Activated CD4-positive, alpha-beta T cell treated with anti-CD3 and anti-CD28 coated beads, Interleukin-2, Interleukin-6, amounts not matched to agents 100 ng/mL and 50 ng/mL, durations not matched to agents 16 hours and 8 hours (primary cell): Measurements from ENCODE around the gene RYR2.
"Not testable (repeated sequence)": the region's sequence is repeated elsewhere in the genome, so short reads cannot be mapped to it uniquely, and the experiment has no call there.

Source experiments
- DNase-seq: peaks from one replicate; pipeline ENCODE4 v3.0.0-alpha.2; 2020

The RYR2 gene

DNA sequence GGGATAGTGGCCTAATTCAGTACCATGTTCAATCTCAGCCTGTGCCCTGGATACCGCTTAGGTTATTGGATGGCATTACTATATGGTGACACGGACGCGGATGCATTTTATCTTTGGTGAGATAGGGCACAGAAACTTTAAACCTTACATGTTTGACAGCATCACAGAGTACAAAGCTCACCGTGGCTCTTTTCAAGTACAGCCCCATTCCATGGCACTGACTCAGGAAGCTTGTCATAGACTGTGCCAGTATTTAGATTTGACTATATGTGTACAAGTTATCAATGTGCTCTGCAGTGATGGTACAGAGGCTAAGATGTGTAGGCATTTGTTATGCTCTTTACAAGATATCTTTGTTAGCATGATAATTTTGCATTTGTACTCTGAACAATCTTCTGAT, 169.0 kb downstream of the RYR2 start:
- no peak for DNase-seq

DNA sequence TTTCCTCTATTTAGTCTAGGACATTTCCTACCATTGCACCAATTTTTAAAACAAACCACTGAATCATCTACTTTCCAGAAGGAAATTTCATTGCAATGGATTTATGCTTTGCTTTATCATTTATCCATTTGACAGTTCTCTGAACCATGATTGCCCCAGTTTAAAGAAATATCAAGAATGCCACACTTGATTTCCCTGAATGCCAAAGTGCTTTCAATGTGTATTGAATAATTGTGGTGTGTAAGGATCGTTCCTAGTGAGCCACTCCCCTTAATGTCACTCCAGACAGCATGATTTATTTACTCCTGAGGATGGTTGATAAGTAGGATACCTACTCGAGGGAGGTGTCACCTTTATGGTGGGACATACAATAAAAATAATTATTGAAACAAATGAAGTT, 169.6 kb downstream of the RYR2 start:
- no peak for DNase-seq

DNA sequence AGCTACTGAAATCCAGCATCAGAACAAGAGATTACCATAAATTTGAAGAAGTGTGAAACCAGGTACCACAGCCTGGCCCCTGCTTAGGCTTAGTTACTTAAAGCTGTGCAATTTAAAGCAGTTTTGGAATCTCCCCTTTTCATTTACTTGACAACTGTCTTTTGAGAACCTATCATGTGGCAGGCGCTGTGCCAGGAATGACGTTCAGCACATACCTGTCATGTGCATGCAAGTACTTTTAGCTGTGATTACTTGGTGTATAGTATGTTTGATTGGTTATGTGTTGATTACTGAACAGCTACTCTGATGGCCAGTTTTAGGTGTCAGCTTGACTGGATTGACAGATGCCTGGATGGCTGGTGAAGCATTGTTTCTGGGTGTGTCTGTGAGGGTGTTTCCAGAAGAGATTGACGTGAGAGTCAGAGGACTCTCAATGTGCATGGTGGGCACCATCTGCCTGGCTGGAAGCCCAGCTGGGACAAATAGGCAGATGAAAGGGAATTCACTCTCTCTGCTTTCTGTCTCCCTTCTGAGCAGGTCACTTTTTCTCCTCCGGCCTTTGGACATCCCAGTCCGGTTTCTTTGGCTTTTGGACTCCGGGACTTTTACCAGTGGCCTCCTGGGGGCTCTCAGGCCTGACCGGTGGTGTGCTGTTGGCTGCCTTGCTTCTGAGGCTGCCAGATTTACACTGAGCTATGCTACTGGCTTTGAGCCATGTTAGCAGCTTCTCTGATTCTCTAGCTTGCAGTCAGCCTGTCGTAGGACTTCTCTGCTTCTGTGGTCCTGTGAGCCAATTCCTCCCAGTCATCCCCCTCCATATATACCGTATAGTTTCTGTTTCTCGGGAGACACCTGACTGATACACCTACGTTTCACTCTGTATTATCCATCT, 178.0 kb downstream of the RYR2 start:
- DNase-seq: no peak

DNA sequence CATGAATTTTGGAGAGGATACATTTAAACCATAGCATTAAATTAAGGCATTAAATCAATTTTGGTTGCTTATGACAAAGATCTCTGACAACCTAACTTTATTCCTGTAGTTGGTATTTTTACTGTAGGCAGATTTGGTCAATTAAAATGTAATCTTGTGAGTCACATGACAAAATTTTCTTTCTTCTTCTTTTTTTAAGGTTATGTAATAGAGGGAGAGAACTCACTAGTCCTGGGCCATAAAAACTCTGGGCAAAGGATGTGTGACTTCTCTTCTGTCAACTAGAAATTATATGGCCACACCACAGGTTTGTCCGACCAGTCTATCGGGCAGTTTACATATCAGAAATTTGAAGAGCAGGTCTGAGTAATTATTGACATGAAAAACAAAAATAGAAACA, 181.4 kb downstream of the RYR2 start:
- no peak for DNase-seq

DNA sequence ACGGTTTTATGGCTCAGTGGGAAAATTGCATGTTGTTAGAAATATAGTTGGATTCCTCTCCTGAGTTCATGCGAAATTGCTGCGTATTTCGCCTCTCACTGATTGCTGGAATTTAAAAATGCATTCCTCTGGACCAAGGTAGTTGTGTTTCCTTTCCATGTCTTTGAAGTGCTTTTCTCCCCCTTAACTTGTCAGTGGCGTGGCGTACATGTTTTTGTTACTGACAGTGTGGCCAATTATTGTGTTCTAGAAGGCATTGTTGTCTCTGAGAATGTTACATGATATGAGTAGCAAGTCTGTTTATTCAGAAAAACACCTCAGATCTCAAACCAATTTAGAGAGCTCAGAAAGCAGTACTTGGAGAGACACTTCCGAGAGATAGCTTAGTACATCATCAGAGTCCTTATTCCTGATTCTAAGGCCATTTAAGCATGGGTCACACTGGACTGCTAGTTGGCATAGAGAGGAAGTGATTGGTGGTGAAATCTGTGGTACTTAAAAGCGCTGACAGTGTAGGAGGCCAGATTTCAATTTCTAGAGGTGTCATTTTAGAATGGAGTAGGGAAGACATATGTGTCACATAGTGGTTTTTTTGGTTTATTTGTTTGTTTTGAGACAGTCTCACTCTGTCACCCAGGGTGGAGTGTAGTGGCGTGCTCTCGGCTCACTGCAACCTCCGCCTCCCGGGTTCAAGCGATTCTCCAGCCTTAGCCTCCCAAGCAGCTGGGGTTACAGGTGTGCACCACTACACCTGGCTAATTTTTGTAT, 184.4 kb downstream of the RYR2 start:
- DNase-seq: no peak

DNA sequence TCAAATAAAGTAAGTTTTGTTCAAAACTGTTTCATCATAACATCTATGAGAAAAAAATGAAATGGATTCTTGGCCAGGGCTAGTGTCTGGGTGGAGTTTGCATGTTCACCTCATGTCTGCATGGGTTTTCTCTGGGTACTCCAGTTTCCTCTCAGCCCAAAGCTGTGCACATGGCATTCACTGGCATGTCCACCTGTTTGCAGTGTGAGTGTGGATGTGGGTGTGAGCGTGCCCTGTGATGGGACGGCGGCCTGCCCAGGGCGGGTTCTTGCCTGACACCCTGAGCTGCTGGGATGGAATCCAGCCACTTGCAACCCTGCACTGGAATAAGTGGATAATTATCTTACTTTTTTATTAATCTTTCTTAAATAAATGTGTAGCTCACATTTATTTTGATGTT, 185.5 kb downstream of the RYR2 start:
- DNase-seq: no peak

DNA sequence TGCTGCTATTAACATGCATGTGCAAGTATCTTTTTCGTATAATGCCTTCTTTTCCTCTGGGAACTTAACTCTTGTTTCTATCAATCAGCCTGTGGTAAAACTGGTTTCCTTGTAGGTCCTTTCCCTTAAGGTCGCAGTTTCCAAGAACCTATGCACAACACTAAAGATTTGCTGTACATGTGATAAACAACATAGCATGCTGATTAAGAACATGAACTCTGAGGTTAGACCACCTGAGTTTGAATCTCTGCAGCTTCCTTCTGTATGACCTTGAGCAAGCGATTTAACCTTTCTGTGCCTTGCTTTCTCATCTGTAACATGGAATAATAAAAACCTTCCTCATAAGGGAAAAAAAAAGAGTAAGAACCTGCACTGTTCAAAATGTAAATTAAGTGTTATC, 186.4 kb downstream of the RYR2 start:
- peak; percentile 32 for DNase-seq

DNA sequence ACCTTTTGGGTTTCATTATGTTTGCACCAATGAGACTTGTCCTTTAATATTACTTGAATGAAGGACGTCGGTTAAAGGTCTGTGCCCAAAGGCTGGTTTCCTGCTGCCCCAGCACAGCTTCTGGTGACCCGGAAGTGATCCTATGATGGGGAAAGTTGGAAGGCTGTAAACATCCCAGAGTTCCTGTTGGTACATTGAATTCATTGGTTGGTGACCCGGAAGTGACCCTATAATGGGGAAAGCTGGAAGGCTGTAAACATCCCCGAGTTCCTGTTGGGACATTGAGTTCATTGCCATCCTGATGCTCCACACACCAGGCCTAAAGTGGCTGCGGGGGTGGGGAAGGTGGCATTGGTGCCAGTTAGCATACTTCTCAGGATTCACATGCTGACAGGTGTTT, 187.3 kb downstream of the RYR2 start:
- no peak for DNase-seq

DNA sequence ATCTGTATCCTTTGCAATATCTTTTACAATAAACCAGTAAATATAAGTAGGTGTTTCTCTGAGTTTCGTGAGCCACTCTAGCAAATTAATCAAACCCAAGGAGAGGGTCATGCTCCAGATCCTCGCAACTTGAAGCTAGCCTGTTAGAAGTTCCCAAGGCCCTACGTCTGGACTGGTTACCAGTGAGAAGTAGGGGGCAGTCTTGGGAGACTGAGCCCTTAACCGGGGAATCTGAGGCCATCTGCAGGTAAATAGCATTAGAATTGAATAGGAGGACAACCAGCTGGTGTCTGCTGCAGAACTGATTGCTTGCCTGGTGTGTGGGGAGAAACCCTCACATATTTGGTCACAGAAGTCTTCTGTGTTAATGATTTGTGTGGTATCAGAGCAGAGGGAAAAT, 190.5 kb downstream of the RYR2 start:
- DNase-seq: no peak

DNA sequence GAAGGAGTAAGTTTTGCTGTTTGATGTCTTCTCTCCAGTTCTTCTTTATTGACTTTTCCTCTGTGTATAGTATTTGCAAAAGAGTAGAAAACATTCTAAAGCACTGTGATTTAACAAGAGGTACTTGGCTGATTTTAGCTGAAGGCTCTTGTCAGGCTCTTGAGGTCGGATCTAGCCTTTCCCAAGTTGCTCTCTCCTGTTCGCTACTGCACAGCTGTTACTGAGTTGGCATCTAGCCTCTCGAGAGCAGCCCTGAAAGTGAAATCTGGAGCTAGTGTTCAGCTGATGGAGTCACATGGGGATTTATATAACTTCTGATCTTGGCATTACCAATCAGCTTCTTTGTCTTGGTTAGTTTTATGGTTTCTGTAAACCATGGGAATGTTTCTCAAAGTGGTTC, 193.1 kb downstream of the RYR2 start:
- no peak for DNase-seq

DNA sequence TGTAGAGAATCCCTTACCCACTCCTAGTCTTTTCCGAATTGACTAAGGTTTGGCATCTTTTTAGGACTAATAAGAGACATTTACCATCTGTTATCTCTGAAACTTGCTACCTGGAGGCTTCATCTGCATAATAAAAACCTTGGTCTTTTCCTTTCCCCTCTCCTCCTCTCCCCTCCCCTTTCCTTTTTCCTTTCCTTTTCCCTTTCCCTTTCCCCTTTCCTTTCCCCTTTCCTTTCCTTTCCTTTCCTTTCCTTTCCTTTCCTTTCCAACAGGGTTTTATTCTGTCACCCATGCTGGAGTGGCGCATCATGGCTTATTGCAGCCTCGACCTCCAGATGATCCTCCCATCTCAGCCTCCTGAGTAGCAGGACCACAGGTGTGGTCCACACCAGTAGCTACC, 195.7 kb downstream of the RYR2 start:
- no peak for DNase-seq

DNA sequence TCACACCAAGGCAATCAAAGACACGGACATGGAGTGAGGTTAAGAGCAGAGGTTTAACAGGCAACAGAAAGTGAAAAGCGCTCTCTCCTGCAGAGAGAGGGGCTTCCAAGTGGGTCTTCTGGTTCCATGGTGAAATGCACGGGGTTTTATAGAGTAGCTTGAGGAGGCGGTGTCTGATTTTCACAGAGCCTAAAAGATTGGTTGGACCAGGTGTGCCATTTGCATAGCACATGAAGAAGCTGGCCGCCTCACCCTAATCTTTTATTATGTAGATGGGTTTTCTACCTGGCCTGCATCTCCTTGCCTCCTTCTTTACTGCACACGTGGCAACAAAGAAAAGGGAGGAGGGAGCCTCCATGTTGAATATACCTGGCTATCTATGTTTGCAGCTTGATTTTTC, 197.3 kb downstream of the RYR2 start:
- no peak for DNase-seq

DNA sequence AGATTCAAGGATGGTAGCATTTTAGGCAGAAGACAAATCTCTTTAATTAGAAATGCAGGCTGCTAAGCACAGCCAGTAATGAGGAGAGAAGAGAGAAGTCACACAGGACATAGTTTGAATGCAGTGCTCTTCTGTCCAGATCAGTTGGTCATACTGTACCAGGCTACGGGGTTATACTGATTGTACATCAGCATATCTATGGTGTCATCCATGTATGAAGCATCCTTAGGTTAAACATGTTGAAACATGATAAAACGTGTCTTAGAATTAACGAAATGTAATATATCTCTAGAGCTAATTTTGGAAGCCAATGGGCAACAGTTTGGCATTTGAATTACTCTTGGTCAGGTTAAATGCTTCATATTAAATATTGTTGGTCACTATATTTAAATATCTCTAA, 199.1 kb downstream of the RYR2 start:
- no peak for DNase-seq

DNA sequence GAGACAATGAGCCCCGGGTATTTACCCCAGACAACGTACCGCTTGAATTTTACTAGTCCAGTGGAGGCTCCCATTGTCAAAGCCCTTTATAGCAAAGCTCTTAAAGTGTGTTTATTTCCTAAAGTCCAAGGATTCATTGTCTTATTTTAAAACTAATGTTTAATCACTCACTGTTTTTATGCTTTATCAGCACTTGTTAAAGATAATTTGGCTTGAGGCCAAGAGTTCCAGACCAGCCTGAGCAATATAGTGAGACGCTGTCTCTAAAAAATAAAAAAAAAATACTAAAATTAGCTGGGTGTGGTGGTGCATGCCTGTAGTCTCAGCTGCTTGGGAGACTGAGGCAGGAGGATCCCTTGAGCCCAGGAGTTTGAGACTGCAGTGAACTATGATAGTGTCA, 202.8 kb downstream of the RYR2 start:
- DNase-seq: no peak

DNA sequence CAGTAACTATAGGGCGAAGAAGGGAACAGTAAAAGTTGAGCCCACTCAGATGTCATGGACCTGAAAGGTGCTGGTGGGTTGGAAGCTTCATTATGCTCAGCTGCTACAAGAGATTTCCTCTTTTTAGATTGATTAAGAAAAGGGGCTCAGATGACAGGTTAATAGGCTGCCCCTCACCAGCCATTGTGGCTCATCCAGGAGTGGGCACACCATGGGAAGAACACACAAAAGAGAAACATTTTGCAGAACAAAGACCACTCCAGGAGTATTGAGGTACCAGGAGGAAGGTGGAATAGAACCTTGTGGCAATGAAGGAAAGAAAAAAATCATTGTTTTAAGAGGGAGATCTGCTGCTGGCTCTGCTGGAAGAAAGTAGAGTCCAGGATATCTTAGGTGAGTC, 205.5 kb downstream of the RYR2 start:
- no peak for DNase-seq

DNA sequence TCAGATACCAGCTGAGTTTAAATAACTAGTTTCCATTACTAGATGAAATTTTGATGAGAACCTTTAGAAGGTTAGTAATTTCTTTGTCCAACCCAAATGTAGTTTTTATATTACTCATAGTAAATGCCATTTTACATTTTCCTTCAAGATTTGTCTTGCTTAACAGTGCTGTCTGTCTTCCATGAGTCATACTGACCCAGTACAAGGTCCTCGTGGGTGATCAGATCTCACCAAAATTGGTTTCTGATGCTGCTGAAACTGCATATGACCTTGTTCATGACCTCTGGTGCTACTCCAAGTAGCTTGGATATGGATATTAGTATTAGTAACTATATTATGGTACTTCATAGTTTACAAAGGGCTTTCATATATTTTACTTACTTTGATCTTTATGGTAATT, 207.1 kb downstream of the RYR2 start:
- peak; percentile 23 for DNase-seq

DNA sequence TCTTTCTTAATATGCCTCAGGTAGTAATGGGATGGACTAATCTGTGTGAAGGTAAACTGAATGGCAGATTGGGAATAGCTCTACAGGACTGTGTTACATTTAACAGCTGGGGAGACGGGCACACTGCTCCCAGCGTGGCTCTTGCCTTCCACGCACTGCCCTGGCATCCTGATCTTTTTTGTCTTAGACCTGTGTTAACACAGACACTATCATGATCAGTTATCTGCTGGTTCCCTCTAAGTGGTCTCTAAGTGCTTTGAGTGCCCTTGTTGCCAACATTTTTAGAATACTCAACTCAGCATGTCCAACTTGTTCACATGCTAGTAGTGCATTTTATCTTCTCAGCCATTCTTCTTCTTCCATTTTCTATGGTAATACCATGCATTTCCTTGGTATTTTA, 208.1 kb downstream of the RYR2 start:
- no peak for DNase-seq

DNA sequence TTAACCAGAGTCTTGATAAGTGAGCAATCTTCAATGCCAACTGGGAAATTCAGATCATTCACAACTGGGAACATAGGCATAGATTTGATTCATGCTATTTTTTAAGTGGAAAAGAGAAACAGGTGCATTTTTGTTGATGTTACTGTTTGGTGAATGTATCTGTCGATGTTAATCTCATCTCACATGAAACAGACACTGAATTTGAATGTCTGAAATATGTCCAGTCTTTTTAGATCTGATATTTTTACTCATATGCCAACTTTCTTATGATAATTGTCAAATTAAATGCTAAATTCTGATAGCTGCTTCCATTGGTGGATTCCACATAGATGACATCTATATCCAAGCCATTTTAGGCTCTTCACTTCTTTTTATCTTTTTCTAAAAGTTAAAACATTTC, 213.1 kb downstream of the RYR2 start:
- DNase-seq: no peak

DNA sequence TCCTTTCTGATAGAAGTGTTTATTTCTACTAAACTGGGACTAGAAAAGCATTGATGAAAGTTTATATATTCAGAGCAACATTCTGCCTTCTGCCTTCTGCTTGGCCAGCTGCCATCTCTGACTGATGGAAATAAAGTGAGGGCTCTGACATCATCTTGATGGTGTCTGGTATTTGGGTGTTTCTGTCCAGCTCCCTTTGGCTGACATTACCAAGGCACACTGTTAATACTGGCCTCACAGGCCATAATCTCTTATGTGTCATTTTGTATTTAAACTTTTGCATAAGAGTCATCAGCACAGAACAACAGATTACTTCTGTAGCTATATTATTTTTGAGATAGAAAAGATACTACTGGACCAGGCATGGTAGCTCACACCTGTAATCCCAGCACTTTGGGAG, 216.9 kb downstream of the RYR2 start:
- DNase-seq: no peak

DNA sequence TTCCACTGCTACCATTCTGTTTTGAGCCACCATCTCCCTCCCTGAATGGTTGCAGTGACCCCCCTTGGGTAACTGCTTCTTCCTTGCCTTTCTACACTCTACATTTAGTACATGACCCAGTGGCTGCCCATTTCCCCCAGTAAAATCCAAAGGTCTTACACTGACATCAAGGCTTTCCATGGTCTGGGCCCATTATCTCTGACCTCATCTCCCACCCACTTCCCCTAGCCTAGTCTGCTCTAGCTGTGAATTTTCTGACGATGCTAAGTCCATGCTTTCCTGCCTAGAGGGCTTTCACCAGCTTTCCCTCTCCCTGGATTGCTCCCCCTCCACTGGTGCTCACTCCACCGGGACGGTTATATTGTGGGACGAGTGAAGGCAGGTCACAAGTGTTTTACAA, 219.2 kb downstream of the RYR2 start:
- no peak for DNase-seq

DNA sequence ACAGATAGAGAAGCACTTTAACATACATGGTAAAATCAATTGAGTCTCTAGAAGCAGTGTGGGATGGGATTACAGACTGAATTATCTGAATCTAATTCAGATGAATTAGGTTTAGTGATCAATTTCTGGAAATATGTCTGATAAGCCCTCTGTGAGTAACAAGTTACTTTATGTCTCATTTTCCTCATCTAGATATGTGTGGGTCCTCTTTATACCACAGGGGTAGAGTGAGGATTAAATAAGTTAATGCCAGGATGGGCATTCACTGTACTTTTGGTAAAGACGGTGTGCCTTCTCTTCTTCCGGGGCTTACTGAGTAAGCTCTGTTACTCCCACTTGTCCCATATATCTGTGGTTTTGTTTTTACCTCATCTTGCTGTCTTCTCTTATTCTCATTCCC, 225.8 kb downstream of the RYR2 start:
- peak; percentile 3 for DNase-seq

DNA sequence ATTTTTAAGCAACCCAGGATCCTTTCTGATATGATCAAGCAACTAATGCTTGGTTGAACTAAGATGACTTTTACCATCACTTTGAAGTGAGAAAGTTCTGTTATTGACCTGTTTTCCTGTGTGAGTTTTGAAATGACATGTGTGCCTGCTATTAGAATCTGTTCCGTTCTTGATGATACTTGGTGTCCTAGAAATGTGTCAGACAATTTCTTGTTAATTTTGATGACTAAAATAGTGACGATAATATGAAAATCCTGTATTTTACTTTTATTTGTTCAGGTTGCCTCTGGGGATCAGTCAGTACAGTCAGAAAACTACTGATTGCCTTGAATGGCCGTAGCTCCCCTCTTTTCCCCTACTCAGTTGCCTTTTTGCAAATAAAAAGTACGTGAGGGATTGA, 228.0 kb downstream of the RYR2 start:
- DNase-seq: peak; percentile 74

DNA sequence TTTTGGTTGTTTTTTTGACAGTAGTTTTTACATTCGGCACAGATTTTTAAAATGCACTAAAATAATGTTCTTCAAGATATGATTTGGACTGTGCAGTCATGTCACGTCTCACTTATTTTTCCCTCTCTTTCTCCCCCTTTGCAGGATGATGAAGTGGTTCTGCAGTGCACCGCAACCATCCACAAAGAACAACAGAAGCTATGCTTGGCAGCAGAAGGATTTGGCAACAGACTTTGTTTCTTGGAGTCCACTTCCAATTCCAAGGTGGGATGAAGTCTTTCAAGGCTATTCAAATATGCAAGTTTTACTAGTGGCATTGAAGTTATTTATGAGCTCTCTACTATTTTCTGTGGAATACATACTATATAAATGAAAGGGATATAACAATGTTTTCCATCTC, 228.4 kb downstream of the RYR2 start:
- DNase-seq: no peak

DNA sequence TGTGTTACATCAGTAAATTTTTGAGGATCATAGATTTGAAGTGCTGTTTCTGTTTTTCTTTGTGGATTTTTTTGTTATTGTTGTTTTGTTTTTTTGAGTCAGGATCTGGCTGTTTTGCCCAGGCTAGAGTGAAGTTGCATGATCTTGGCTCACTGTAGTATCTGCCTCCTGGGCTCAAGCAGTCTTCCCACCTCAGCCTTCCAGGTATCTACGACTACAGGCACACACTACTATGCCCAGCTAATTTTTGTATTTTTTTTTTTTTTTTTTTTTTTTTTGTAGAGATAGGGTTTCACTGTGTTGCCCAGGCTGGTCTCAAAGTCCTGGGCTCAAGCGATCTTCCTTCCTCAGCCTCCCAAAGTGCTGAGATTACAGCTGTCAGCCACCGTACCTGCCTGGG, 236.0 kb downstream of the RYR2 start:
- not testable (repeated sequence) for DNase-seq

DNA sequence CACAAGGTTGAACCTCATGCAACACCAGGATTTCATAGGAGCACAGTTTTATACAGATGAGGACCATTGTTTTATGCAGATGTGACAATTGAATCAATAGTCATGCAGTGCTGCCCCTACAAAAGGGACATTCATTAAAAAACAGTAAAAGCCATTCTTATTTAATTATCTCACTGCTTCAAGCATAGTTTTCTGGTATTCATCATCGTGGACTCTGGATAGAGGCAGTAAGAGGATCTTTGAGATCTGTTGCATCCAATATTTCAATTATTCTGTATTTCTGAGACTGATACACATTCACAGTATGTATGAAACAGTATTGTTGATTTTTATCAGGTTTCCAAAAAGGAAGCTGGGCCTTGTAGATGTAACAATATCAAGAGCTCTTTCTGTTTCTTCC, 237.6 kb downstream of the RYR2 start:
- no peak for DNase-seq
